Effector memory CD4-positive, alpha-beta T cell (primary cell): Measurements from ENCODE around the gene WNT9A.
"Not testable (repeated sequence)": the region's sequence is repeated elsewhere in the genome, so short reads cannot be mapped to it uniquely, and the experiment has no call there.

Experiments
- DNase-seq, 3 donors: peaks; one replicate each; pipeline ENCODE4 v3.0.0-alpha.2; 2020
- H3K27ac ChIP-seq: 2 replicates; pipeline ENCODE4 v1.7.0; 2013; ENCODE audit warnings: mild to moderate bottlenecking, low read length, moderate library complexity; ENCODE audit not compliant: insufficient read depth, poor library complexity, severe bottlenecking
- H3K27me3 ChIP-seq: replicated peaks from 2 replicates; pipeline ENCODE4 v1.7.0; 2013; ENCODE audit warnings: mild to moderate bottlenecking, low read length; ENCODE audit not compliant: insufficient read depth, control insufficient read depth, poor library complexity, severe bottlenecking
- H3K36me3 ChIP-seq: 2 replicates; pipeline ENCODE4 v1.7.0; 2013; ENCODE audit warnings: mild to moderate bottlenecking, low read length, moderate library complexity; ENCODE audit not compliant: control insufficient read depth, insufficient read depth
- H3K4me1 ChIP-seq: 2 replicates; pipeline ENCODE4 v1.7.0; 2013; ENCODE audit warnings: low read length, mild to moderate bottlenecking; ENCODE audit not compliant: control insufficient read depth, insufficient read depth, poor library complexity, severe bottlenecking
- H3K4me3 ChIP-seq: 2 replicates; pipeline ENCODE4 v1.7.0; 2013; ENCODE audit warnings: low read length, low read depth, mild to moderate bottlenecking; ENCODE audit not compliant: insufficient read depth, poor library complexity, severe bottlenecking
- H3K9me3 ChIP-seq: 2 replicates; pipeline ENCODE4 v1.7.0; 2013; ENCODE audit warnings: mild to moderate bottlenecking, low read length, moderate library complexity; ENCODE audit not compliant: control insufficient read depth

Gene WNT9A

DNA sequence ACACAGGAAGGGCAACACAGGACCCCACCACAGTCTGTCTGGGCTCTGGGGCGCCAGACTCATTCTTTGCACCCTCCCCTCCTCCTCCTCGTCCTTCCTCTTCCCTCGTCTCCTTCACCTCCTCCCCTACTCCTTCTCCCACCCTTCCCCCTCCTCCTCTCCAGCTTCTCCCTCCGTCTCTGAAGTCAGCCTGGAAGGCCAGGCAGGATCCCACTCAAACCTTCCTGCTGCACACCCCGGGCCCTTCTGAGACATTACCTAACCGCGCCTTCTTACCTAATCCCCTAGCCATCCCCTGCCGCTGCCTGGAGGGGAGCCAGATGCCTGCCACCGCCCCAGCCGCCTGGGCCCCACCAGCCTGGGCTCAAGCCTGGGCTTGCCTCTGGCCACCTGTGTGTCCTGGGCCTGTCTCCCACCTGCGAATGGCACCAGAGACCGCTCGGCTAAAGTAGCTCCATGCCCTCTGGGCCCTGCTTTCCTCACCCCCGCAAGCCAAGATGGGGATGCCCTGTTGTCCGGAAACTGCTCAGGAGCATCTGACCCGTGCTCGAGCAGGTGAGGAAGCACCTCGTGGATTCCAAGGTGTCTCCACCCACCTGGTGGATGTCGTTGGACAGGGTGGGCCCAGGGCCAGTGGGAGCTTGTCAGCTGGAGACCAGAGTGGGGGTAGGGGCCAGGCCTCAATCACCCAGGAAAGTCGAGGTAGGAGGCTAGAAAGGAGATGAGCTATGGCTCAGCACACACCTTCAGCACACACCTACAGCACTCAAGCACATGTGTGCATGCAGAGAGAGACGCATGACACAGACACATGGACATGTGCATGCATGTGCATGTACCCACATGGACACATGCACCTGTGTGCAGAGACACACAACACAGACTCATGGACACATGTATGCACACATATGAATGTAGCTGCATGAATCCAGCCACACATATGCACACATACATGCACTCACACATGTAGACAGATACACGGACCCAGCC is 31.9 kb downstream of the WNT9A start:
- Histone ChIP-seq H3K36me3 (no peaks in the 10 kb centered on the region), H3K9me3 (no peaks in the 10 kb centered on the region), H3K27me3 (no peaks in the 10 kb centered on the region), H3K4me3 (no peak overlapping the region), H3K27ac (no peak overlapping the region), H3K4me1 (no peaks in the 10 kb centered on the region)
- no peak for DNase-seq

DNA sequence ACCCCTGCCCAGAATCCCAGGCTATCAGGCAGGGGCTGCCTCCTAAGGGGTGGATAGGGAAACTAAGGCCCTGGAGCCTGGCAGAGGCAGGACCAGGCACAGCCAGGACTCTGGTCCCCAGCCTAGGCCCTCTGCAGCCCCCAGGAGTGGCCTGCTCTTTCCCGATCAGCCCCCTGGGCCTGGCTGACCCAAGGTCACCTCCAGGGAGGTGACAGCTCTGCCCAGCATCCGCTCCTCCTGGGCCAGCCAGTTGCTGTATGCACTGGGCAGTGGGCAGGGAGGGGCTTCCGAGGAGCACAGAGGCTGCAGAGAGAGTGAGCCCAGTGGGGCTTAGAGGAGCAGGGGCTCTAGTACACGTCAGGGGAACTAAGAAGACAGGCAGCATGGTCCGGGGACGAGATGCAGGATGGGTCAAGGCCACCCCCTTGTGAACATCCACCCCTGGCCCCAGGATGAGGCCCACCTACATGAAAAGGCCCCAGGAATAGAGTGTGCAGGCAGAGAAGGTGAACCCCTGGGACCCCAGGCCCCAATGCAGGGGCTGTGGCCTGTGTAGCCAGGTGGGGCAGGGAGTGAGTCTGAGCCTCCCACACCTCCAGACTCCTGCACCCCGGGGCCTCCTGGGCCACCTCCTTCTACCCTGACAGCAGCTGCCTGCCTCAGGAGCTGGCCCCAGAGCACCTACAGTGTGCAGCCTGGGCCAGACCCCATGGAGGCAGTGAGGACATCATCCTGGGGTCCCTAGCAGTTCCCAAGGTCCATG is 32.8 kb downstream of the WNT9A start:
- Histone ChIP-seq H3K36me3 (no peaks in the 10 kb centered on the region), H3K4me1 (no peaks in the 10 kb centered on the region), H3K4me3 (no peak overlapping the region), H3K9me3 (no peaks in the 10 kb centered on the region), H3K27me3 (no peaks in the 10 kb centered on the region), H3K27ac (no peak overlapping the region)
- DNase-seq, result no peak

DNA sequence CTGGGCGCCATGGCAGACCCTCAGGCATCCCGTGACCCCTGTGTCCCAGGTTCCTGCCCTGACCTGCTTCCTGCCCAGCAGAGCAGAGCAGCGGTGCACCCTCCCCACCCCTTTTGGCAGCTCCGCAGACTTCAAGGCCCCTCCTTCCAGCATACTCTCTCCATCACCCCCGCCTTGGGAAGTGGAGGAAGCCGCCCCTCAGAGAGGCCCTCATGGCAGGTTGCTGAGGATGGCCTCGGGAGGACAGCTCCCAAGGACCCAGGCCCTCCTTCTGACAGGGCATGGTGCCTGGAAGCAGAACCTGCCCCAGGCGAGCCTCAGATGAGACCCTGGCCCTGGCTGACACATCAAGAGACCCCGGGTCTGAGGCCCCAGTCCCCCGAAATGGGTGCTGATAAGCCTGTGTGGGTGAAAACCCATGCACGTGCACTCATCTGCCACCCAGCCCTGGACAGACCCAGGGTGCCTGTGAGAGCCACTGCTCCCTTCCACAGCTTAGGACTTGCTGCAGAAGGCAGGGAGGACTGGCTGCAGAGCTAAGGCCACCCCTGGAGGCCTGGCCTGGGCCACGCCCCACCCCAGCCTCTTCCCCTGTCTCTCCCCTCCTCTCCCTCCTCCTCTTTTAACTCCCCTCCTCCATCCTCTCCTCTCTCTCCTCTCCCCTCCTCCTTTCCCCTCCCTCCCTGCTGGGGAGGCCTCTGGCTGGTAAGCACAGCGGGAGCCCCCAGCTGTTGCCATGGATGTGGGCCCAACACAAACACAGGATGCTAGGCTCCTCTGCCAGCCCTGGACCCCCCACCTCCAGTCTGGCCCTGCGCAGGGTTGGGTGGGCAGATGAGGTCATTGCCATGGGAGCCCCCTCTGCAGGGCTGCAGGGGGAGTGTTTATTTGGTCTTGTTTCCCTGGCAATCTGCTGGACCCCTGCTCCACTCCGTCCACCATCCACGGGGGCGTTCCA is 33.7 kb downstream of the WNT9A start:
- no peak for DNase-seq
- H3K36me3 ChIP-seq, result no peaks in the 10 kb centered on the region
- no peak overlapping the region for H3K27ac ChIP-seq
- no peaks in the 10 kb centered on the region for H3K27me3 ChIP-seq
- H3K4me3 ChIP-seq, result no peak overlapping the region
- H3K9me3 ChIP-seq, result no peaks in the 10 kb centered on the region
- H3K4me1 ChIP-seq, result no peaks in the 10 kb centered on the region

DNA sequence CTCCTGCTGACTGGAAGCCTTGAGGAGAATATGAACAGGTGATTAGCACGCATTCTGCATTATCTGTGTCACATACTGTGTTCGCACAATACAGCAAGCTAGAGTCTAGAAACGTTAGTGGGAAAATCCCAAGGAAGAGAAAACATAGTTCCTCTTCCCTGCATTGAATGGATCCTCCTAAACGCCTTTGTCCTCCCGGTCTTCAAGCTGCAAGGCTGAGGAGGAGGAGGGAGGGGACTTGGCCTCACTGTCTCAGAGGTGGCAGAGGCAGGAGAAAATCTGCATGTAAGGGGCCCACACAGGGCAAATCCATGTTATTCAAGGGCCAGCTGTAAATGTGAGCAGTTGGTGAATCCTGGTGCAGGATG is 34.4 kb downstream of the WNT9A start:
- Histone ChIP-seq H3K36me3 (no peaks in the 10 kb centered on the region), H3K4me3 (no peak overlapping the region), H3K4me1 (no peaks in the 10 kb centered on the region), H3K9me3 (no peaks in the 10 kb centered on the region), H3K27ac (no peak overlapping the region), H3K27me3 (no peaks in the 10 kb centered on the region)
- DNase-seq, result no peak

DNA sequence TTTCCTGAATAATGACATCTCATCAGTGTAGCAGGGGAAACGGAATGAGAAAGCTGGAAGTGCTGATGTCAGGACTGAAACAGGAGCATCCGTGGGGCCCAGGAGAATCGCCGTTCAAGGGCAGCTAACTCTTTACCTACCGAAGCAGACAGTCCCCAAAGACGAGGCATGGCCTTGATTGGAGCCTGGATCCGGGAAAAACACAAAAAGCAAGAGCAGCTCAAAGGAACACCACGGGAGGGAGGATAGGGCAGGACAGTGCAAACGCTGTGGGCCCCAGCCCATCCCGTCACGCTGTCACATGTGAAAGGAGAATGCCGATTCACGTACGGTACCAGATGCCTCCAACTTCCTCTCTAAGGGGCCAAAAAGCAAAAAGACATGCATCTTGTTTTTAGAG is 34.9 kb downstream of the WNT9A start:
- no peaks in the 10 kb centered on the region for H3K27me3 ChIP-seq
- H3K27ac ChIP-seq, result no peak overlapping the region
- no peak for DNase-seq
- no peaks in the 10 kb centered on the region for H3K9me3 ChIP-seq
- no peaks in the 10 kb centered on the region for H3K4me1 ChIP-seq
- H3K36me3 ChIP-seq, result no peaks in the 10 kb centered on the region
- no peak overlapping the region for H3K4me3 ChIP-seq

DNA sequence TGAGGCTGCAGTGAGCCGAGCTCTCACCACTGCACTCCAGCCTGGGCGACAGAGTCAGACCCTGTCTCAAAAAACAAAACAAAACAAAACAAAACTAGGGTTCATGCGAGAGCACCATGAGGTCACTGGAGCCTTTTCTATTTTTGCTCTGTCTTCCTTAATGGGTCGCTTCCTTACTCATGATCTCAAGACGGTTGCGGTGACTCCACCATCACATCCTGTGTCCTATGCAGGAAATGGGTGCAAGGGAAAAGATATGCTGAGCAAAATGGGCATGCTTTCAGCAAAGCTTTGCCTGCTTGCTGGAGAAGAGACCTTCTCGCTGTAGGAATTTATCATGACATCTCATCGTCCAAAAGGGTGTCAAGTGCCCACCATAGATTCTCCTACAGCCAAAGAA is 36.4 kb downstream of the WNT9A start:
- Histone ChIP-seq H3K4me3 (no peak overlapping the region), H3K9me3 (no peaks in the 10 kb centered on the region), H3K36me3 (no peaks in the 10 kb centered on the region), H3K4me1 (no peaks in the 10 kb centered on the region), H3K27ac (no peak overlapping the region), H3K27me3 (no peaks in the 10 kb centered on the region)
- DNase-seq, result no peak

DNA sequence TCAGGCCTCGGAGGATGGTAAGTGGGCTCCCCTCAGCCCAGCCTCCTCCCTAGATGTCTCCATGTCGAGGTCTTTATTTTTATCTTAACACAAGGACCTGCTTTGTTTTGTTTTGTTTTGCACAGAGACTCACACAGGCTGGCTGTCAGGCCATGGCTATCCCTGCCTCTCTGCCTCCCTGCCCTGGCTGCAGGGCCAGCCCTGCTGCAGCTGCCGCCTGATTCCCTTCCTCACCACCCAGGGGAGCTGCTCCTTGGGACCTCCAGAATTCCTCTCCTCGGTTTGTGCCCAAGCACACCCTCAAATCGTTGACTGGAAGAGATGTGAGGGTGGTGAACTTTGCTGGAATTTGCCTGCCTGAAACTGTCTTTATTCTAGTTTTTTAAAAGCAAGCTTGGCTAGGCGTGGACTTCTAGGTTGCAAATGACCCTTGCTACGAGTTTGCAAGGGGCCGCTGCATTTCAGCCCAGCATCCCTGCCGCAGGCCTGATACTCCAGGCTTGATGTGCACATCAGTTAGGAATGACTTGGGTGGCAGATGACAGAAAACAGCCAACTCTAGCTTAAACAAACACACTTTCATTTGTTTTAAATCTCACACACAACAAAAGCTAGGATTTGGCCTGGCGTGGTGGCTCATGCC is 37.1 kb downstream of the WNT9A start:
- no peak overlapping the region for H3K4me3 ChIP-seq
- no peaks in the 10 kb centered on the region for H3K27me3 ChIP-seq

DNA sequence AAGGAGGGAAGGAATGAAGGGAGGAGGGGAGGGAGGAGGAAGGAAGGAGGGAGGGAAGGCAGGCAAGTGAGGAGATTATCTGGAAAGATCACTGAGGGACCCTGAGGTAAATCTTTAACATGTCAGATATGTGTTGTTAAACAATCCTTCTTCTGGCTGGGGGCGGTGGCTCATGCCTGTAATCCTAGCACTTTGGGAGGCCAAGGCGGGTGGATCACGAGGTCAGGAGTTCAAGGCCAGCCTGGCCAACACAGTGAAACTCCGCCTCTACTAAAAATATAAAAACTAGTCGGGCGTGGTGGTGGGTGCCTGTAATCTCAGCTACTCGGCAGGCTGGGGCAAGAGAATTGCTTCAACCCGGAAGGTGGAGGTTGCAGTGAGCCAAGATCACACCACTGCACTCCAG is 37.8 kb downstream of the WNT9A start:
- H3K27ac ChIP-seq, H3K4me1 ChIP-seq, DNase-seq, H3K9me3 ChIP-seq, H3K4me3 ChIP-seq, H3K27me3 ChIP-seq, H3K36me3 ChIP-seq: not testable (repeated sequence)

More for the DNA sequence above, 37.1 kb downstream of the WNT9A start:
- no peaks in the 10 kb centered on the region for H3K4me1 ChIP-seq
- H3K9me3 ChIP-seq, result no peaks in the 10 kb centered on the region
- H3K27ac ChIP-seq, result no peak overlapping the region
- H3K36me3 ChIP-seq, result no peaks in the 10 kb centered on the region
- DNase-seq, result no peak

DNA sequence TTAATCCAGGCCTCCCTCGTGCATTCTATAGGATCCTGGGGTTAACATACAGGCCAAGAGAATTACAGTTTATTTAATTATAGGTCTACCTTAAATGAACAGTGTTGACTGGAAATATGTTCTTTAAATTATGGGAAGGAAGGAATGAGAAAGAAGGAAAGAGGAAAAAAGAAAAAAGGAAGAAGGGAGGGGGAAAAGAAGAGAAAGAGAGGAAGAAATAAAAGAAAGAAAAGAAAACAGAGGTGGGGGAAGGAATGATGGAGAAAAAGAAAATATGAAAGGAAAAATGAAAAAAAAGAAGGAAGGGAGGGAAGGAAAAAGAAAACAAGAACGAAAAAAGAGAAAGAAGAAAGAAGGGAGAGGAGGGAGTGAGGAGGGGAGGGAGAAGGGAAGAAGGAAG is 38.5 kb downstream of the WNT9A start:
- H3K4me1 ChIP-seq, result no peaks in the 10 kb centered on the region
- H3K4me3 ChIP-seq, result no peak overlapping the region
- H3K27ac ChIP-seq, result no peak overlapping the region
- DNase-seq, result no peak
- H3K27me3 ChIP-seq, result no peaks in the 10 kb centered on the region
- no peaks in the 10 kb centered on the region for H3K36me3 ChIP-seq
- no peaks in the 10 kb centered on the region for H3K9me3 ChIP-seq
